Lower lobe of right lung (tissue), 2 donors: ENCODE data around the gene TNIK. TPM values are rescaled to one million over a fixed set of nuclear protein-coding genes. Genes with fewer than 3 reads are reported as not detected.

Experiments
- ATAC-seq, 2 donors: fragments of 200-7000 bp; cut with Tn5 transposase; one replicate each; pipeline ENCODE4 v1.9.1; 2020 to 2022; ENCODE audit warnings: mild to moderate bottlenecking in 2 of 2, moderate library complexity in 2 of 2
- DNase-seq: peaks from one replicate; pipeline ENCODE4 v3.0.0-alpha.2; 2020
- H3K27ac ChIP-seq: fragments of 200-600 bp; one replicate; pipeline ENCODE4 v1.8.0; 2022
- H3K27me3 ChIP-seq: fragments of 200-600 bp; one replicate; pipeline ENCODE4 v1.8.0; 2022; ENCODE audit warnings: low read depth
- H3K36me3 ChIP-seq: fragments of 200-600 bp; one replicate; pipeline ENCODE4 v1.8.0; 2022; ENCODE audit warnings: mild to moderate bottlenecking
- H3K4me1 ChIP-seq: fragments of 200-600 bp; one replicate; pipeline ENCODE4 v1.8.0; 2022
- H3K4me3 ChIP-seq: fragments of 200-600 bp; one replicate; pipeline ENCODE4 v1.8.0; 2022; ENCODE audit warnings: mild to moderate bottlenecking
- H3K9me3 ChIP-seq: fragments of 200-600 bp; one replicate; pipeline ENCODE4 v1.8.0; 2022
- intact Hi-C: fragments of 100-400 bp; cut with DNase I; formaldehyde crosslinking; loops from one replicate; pipeline ENCODE4 v1.11.0; 2022
- total RNA-seq: library from RNA; stranded (reverse); fragmentation: NEBNext Ultra II Directional; extraction: Animal tissue kit (Norgen Biotek cat#: 25700); gene quantifications from one replicate; pipeline ENCODE4 v1.2.1, GENCODE V29; 2021
- TF ChIP-seq, protein P1 (sequence below): fragments of 200-600 bp; IDR thresholded peaks from one replicate; pipeline ENCODE4 v1.8.0; 2022; ENCODE audit warnings: antibody characterized with exemption, mild to moderate bottlenecking
- donor health status: DM: no; HTN: yes; CAD: no; lungs with severe emphysema.

TNIK gene
- total RNA-seq, 1 donor from 2014 or later = 29.3 TPM

GRCh38 chr3:171487382-171487781 lies 27.2 kb upstream of the TNIK start:
- no peaks in the 10 kb centered on the region for H3K4me1 ChIP-seq
- TF ChIP-seq, protein P1, sequence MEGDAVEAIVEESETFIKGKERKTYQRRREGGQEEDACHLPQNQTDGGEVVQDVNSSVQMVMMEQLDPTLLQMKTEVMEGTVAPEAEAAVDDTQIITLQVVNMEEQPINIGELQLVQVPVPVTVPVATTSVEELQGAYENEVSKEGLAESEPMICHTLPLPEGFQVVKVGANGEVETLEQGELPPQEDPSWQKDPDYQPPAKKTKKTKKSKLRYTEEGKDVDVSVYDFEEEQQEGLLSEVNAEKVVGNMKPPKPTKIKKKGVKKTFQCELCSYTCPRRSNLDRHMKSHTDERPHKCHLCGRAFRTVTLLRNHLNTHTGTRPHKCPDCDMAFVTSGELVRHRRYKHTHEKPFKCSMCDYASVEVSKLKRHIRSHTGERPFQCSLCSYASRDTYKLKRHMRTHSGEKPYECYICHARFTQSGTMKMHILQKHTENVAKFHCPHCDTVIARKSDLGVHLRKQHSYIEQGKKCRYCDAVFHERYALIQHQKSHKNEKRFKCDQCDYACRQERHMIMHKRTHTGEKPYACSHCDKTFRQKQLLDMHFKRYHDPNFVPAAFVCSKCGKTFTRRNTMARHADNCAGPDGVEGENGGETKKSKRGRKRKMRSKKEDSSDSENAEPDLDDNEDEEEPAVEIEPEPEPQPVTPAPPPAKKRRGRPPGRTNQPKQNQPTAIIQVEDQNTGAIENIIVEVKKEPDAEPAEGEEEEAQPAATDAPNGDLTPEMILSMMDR = no peak
- ATAC-seq (no peak), DNase-seq (no peak)
- intact Hi-C loops = no loop called here
- no peaks in the 10 kb centered on the region for H3K27me3 ChIP-seq
- no peaks in the 10 kb centered on the region for H3K36me3 ChIP-seq
- H3K9me3 ChIP-seq = no peaks in the 10 kb centered on the region
- no peak overlapping the region for H3K4me3 ChIP-seq
- no peak overlapping the region for H3K27ac ChIP-seq

DNA sequence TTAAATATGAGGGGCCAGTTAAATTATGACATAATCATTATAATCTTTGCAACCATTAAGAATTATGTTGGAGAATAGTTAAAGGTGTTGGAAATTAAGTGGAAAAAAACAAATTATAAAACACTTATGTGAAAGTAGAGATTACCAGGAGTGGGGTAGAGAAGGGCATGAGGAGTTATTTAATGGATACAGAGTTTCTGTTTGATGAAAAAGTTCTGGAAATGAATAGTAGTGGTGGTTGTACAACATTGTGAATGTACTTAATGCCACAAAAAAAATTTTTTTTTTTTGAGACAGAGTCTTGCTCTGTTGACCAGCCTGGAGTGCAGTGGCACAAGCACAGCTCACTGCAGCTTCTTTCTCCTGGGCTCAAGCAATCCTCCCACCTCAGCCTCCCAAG lies 25.1 kb upstream of the TNIK start:
- Histone ChIP-seq H3K9me3 (no peaks in the 10 kb centered on the region), H3K4me1 (no peaks in the 10 kb centered on the region), H3K27ac (no peak overlapping the region), H3K27me3 (no peaks in the 10 kb centered on the region), H3K36me3 (no peaks in the 10 kb centered on the region), H3K4me3 (no peak overlapping the region)
- intact Hi-C loops = no loop called here
- ATAC-seq (no peak), DNase-seq (no peak)
- TF ChIP-seq, protein P1 = no peak

- no peak overlapping the region for H3K4me3 ChIP-seq
- no peaks in the 10 kb centered on the region for H3K4me1 ChIP-seq
- H3K36me3 ChIP-seq = no peaks in the 10 kb centered on the region
- no peak for DNase-seq
- H3K27ac ChIP-seq = no peak overlapping the region
- no peak for ATAC-seq
- TF ChIP-seq, protein P1 = no peak
- H3K27me3 ChIP-seq = no peaks in the 10 kb centered on the region
- intact Hi-C loops = no loop called here
- no peaks in the 10 kb centered on the region for H3K9me3 ChIP-seq
Measured at GRCh38 chr3:171481011-171481410, 20.8 kb upstream of the TNIK start.

DNA sequence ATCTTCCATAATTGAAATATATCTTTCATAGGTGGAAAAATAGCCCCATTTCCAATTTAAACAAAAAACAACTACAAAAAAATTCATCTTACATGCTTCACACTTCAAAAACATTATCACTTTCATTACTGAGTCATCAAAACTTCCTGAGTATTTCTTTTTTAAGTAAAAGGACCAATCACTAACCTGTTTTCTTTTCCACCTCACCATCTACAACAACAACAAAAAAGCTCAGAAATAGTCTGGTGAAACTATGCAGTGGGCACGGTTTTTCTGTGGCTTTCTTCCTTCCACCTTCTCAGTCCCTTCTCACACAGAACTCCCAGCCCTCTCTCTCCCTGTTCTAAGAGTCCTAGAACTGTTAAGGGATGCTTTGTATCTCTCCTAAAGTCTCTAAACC lies 20.3 kb upstream of the TNIK start:
- no peak overlapping the region for H3K27ac ChIP-seq
- ATAC-seq (no peak), DNase-seq (no peak)
- TF ChIP-seq, protein P1 = no peak
- H3K9me3 ChIP-seq = no peaks in the 10 kb centered on the region
- intact Hi-C loops = no loop called here
- H3K36me3 ChIP-seq = no peaks in the 10 kb centered on the region
- H3K27me3 ChIP-seq = no peaks in the 10 kb centered on the region
- H3K4me3 ChIP-seq = no peak overlapping the region
- H3K4me1 ChIP-seq = no peaks in the 10 kb centered on the region

DNA sequence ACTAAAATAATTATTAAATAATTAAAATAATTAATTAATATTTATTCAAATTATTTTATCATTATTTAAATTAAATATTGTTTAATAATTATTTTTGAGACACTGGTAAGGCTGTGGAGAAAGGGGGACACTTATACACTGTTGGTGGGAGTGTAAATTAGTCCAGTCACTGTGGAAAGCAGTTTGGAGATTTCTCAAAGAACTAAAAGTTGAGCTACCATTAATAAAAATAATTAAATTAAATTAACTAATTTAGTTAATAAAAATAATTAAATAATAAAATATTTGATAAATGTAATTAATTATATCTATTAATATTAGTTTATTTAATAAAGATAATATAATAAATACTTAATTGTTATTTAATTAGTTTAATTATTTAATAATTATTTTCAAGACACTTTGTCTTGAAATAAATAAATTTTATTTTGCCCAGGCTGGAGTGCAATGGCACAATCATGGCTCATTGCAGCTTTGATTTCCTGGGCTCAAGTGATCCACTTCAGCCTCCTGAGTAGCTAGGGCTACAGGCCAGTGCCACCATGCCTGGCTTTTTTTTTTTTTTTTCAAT lies 16.4 kb upstream of the TNIK start:
- H3K4me1 ChIP-seq = no peaks in the 10 kb centered on the region
- intact Hi-C loops = no loop called here
- TF ChIP-seq, protein P1 = no peak
- no peak overlapping the region for H3K4me3 ChIP-seq
- no peaks in the 10 kb centered on the region for H3K27me3 ChIP-seq
- no peak overlapping the region for H3K27ac ChIP-seq
- no peaks in the 10 kb centered on the region for H3K9me3 ChIP-seq
- DNase-seq (no peak), ATAC-seq (no peak)
- no peaks in the 10 kb centered on the region for H3K36me3 ChIP-seq

DNA sequence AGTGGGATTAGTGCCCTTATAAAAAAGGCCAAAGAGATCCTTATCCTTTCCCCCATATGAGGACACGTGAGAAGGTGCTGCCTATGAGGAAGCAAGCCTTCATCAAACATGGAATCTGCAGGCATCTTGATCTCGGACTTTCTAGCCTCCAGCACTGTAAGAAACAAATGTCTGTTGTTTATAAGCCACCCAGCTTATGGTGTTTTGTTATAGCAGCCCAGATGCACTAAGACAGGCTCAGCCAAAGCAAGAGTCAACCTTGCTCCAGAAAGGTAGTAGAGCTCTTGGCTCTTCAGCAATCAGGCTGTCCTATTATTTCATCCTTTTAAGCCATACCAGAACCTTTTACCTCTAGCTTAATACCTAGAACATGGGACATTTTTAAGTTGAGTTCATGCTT lies 12.3 kb upstream of the TNIK start:
- TF ChIP-seq, protein P1 = no peak
- ATAC-seq (no peak), DNase-seq (no peak)
- no peak overlapping the region for H3K4me3 ChIP-seq
- no peak overlapping the region for H3K27ac ChIP-seq
- no peaks in the 10 kb centered on the region for H3K4me1 ChIP-seq
- no peaks in the 10 kb centered on the region for H3K27me3 ChIP-seq
- intact Hi-C loops = no loop called here
- H3K36me3 ChIP-seq = no peaks in the 10 kb centered on the region
- H3K9me3 ChIP-seq = no peaks in the 10 kb centered on the region
